Peyer's patch (tissue), 4 donors: ENCODE results near the gene POLR3H. TPM values are rescaled to one million over a fixed set of nuclear protein-coding genes. Genes with fewer than 3 reads are reported as not detected.
A peak's percentile ranks its signal among the peaks of the same experiment; 100 is the strongest.
"Not testable (repeated sequence)": the region's sequence is repeated elsewhere in the genome, so short reads cannot be mapped to it uniquely, and the experiment has no call there.

Experiments
- DNase-seq, 3 donors: peaks; one replicate each; pipeline ENCODE4 v3.0.0-alpha.2; 2017 to 2019
- H3K27ac ChIP-seq, 4 donors: fragments of 200-600 bp; sonication (generic); one replicate each; pipeline ENCODE4 v1.5.1; 2016 to 2019
- H3K27me3 ChIP-seq, 2 donors: fragments of 200-600 bp; sonication (generic); one replicate each; pipeline ENCODE4 v1.5.1; 2019
- H3K36me3 ChIP-seq, 3 donors: fragments of 200-600 bp; sonication (generic); one replicate each; pipeline ENCODE4 v1.5.1; 2016 to 2019
- H3K4me1 ChIP-seq, 4 donors: fragments of 200-600 bp; sonication (generic); one replicate each; pipeline ENCODE4 v1.5.1; 2016 to 2019
- H3K4me3 ChIP-seq, 4 donors: fragments of 200-600 bp; sonication (generic); 1 replicate in 3 of 4; 2 replicates in 1 of 4; pipeline ENCODE4 v1.5.1; 2016 to 2019; ENCODE audit warnings: mild to moderate bottlenecking in 1 of 4
- H3K9me3 ChIP-seq, 4 donors: fragments of 200-600 bp; sonication (generic); one replicate each; pipeline ENCODE4 v1.5.1; 2016 to 2019; ENCODE audit warnings: mild to moderate bottlenecking in 1 of 4
- POLR2A ChIP-seq, 2 donors: fragments of 450-650 bp; IDR thresholded peaks; one replicate each; pipeline ENCODE4 v1.5.1; 2017; ENCODE audit warnings: antibody characterized with exemption in 2 of 2, mild to moderate bottlenecking in 2 of 2, moderate library complexity in 2 of 2
- total RNA-seq, 4 donors: library from RNA; depleted of rRNA; stranded (reverse); fragments of >200 nt; gene quantifications; one replicate each; pipeline ENCODE4 v1.1.0, GENCODE V29; 2016
- TF ChIP-seq, protein P1 (sequence below), 6 experiments: fragments of 450-650 bp in 4 of 6; fragments of 200-600 bp in 2 of 6; sonication (generic) in 1 of 6; IDR thresholded peaks; one replicate each; pipeline ENCODE4 v1.5.1; 2017 to 2019; ENCODE audit warnings: antibody characterized with exemption in 6 of 6, mild to moderate bottlenecking in 3 of 6, moderate library complexity in 1 of 6

POLR3H gene
- total RNA-seq, 4 donors from 2014 or later, result 9.5 to 14.9 (median 13.0) TPM

DNA sequence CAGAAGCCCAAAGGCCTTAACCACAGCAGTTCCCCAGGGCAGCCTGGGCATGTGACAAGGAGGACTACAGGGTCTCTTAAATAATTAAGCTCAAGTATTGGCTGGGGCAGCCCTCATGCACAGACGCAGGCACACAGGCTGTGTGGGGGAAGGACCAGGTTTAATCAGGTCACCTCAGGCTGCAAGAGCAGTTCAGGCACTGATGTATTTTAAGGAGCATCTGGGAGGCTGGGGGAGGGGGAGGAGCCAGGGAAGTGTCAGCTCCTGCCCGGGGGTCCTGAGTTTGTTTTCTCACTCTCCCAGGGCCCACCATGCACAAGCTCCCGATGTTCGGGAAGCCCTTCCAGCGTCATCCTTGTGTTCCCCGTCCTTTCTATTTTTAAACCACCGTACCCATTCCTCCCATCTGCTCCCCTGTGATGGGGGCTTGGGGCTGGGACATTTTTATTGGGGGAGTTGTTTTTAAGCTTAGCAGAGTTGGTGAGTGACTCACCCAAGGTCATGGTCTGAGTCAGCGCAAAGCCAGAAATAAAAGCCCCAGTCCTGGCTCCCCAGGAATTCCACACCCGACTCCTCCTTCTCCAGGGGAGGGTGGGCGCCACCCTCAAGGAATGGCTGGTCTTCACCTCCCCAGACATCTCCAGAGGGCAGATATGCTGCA lies 18.9 kb upstream of the POLR3H start:
- H3K27ac ChIP-seq, result peak overlapping the region in 1 of 4 donors; percentile 18
- H3K9me3 ChIP-seq, result no peaks in the 10 kb centered on the region
- peak in 1 of 3 donors; percentile 22 for DNase-seq
- H3K27me3 ChIP-seq, result peaks cover 0 to 3% of the 10 kb centered on the region in 2 donors
- TF ChIP-seq, protein P1, sequence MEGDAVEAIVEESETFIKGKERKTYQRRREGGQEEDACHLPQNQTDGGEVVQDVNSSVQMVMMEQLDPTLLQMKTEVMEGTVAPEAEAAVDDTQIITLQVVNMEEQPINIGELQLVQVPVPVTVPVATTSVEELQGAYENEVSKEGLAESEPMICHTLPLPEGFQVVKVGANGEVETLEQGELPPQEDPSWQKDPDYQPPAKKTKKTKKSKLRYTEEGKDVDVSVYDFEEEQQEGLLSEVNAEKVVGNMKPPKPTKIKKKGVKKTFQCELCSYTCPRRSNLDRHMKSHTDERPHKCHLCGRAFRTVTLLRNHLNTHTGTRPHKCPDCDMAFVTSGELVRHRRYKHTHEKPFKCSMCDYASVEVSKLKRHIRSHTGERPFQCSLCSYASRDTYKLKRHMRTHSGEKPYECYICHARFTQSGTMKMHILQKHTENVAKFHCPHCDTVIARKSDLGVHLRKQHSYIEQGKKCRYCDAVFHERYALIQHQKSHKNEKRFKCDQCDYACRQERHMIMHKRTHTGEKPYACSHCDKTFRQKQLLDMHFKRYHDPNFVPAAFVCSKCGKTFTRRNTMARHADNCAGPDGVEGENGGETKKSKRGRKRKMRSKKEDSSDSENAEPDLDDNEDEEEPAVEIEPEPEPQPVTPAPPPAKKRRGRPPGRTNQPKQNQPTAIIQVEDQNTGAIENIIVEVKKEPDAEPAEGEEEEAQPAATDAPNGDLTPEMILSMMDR (IDR thresholded peaks at IDR 0.05), result no peak
- no peak for TF ChIP-seq POLR2A (IDR thresholded peaks at IDR 0.05)
- no peaks in the 10 kb centered on the region for H3K36me3 ChIP-seq
- H3K4me3 ChIP-seq, result no peak overlapping the region
- H3K4me1 ChIP-seq, result no peaks in the 10 kb centered on the region

DNA sequence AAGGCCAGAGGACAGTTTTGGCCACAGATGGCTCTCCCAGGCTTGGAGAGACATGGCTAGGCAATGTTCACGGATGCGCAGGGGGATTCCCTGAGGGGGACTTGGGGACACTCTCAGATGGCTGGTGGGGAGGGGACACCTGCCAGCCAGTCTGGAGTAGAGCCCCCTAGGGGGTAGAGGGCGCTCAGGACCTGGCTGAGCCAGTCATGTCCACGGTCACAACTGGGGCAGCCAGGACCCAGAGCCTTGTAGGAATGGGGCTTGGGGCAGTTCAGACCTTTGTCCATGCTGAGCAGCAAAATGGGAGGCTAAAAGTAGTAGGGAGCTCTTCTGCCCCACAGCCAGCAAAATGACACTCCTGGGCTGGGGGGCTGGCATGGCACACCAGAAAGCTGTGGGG lies 18.2 kb upstream of the POLR3H start:
- Histone ChIP-seq H3K27ac (peak overlapping the region in 1 of 4 donors; percentile 18), H3K4me3 (no peak overlapping the region), H3K27me3 (peaks cover 0 to 3% of the 10 kb centered on the region in 2 donors), H3K4me1 (peaks cover 0 to 6% (median 0%) of the 10 kb centered on the region in 4 donors), H3K36me3 (no peaks in the 10 kb centered on the region), H3K9me3 (no peaks in the 10 kb centered on the region)
- TF ChIP-seq, protein P1 (IDR thresholded peaks at IDR 0.05), result no peak
- TF ChIP-seq POLR2A (IDR thresholded peaks at IDR 0.05), result no peak
- peak in 1 of 3 donors; percentile 15 for DNase-seq

DNA sequence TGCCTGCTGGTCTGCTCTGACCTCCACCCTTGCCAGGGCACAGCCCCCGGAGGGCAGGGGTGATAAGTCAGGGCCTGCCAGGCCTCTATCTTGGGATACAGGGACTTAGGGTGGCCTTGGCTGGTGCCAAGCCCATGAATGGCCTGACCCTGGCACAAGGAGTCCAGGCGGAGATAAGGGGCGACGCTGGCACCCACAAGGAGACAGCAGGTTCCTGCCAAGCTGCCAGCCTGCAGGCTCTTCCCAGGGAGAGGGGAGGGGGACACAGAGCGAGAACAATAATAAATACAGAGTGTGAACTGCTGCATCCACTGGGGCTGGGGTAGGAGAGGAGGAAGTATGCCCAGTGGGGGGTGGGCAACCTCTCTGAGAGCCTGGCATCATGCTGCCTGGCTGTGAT lies 17.5 kb upstream of the POLR3H start:
- DNase-seq, result peak in 1 of 3 donors; percentile 20
- Histone ChIP-seq H3K4me1 (peaks cover 0 to 9% (median 0%) of the 10 kb centered on the region in 4 donors), H3K27ac (peak overlapping the region in 1 of 4 donors; percentile 30), H3K9me3 (no peaks in the 10 kb centered on the region), H3K27me3 (peaks cover 0 to 3% of the 10 kb centered on the region in 2 donors), H3K36me3 (no peaks in the 10 kb centered on the region), H3K4me3 (no peak overlapping the region)
- no peak for TF ChIP-seq POLR2A (IDR thresholded peaks at IDR 0.05)
- TF ChIP-seq, protein P1 (IDR thresholded peaks at IDR 0.05), result no peak

DNA sequence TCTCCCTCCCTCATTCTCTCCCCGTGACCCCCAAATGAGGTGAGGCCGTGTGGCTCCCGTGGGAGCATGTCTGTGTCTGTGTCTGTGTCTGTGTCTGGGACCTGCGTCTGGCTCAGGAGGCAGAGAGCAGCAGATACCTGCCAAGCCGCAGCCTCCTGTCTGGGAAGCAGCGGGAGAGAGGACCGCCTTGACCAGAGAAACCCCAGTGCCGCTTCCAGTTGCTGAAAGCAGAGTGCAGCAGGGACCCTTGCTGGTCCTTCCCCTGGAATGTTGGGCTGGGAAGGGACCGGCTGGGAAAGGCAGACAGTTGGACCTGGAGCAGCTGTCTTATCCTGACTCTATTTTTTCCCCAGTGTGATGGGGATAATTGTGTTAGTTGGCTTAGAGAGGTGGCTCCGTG lies 17.1 kb upstream of the POLR3H start:
- H3K9me3 ChIP-seq, result no peaks in the 10 kb centered on the region
- peak overlapping the region in 2 of 4 donors; percentile 30 to 31 for H3K27ac ChIP-seq
- peak in 1 of 3 donors; percentile 34 for DNase-seq
- peaks cover 0 to 9% (median 0%) of the 10 kb centered on the region in 4 donors for H3K4me1 ChIP-seq
- no peak for TF ChIP-seq POLR2A (IDR thresholded peaks at IDR 0.05)
- TF ChIP-seq, protein P1 (IDR thresholded peaks at IDR 0.05), result no peak
- H3K36me3 ChIP-seq, result no peaks in the 10 kb centered on the region
- peaks cover 0 to 3% of the 10 kb centered on the region in 2 donors for H3K27me3 ChIP-seq
- peak overlapping the region in 2 of 4 donors; percentile 19 to 38 for H3K4me3 ChIP-seq

DNA sequence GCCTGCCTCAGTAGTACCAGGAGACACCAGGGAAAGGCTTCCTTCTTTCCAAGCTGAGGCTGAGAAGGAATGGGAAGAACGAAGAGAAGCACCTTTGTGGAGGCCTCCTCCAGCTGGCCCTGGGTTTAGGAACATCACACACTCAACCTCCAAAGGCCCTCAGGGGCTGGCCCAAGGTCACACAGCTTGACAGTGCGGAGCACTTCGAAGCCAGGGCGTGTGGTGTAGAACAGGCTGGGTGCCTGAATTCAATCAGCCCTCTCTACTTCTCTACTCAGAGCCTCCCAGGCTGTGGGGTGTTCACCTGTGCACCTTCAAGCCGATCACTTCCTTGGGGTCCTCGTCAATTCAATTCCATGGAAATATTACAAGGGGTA lies 15.8 kb upstream of the POLR3H start:
- H3K4me1 ChIP-seq, result peaks cover 0 to 9% (median 0%) of the 10 kb centered on the region in 4 donors
- H3K36me3 ChIP-seq, result no peaks in the 10 kb centered on the region
- H3K27me3 ChIP-seq, result peaks cover 0 to 3% of the 10 kb centered on the region in 2 donors
- no peak overlapping the region for H3K27ac ChIP-seq
- TF ChIP-seq, protein P1 (IDR thresholded peaks at IDR 0.05), result no peak
- TF ChIP-seq POLR2A (IDR thresholded peaks at IDR 0.05), result no peak
- H3K4me3 ChIP-seq, result no peak overlapping the region
- H3K9me3 ChIP-seq, result no peaks in the 10 kb centered on the region
- DNase-seq, result no peak

DNA sequence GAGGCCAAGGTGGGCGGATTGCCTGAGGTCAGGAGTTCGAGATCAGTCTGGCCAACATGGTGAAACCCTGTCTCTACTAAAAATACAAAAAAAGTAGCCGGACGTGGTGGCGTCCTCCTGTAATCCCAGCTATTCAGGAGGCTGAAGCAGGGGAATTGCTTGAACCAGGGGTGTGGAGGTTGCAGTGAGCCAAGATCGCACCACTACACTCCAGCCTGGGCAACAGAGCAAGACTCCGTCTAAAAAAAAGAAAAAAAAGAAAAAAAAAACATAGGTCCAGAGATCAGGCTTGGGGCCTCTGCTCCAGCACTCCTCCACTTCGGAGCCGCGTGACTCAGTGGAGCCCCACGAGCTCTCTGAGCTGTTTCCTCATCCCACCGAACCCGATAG lies 14.0 kb upstream of the POLR3H start:
- not testable (repeated sequence) for H3K9me3 ChIP-seq, H3K27me3 ChIP-seq, DNase-seq, H3K4me1 ChIP-seq, H3K4me3 ChIP-seq, H3K36me3 ChIP-seq, H3K27ac ChIP-seq
